ENCODE measurements around the gene FXN. TPM values are rescaled to one million over a fixed set of nuclear protein-coding genes. Genes with fewer than 3 reads are reported as not detected.

FXN gene
- total RNA-seq, 1 donor from 2014 or later, result 10.3 TPM

- no peak for DNase-seq (ENCODE audit: low spot score)
Measured at GRCh38 chr9:69141851-69142250, 106.3 kb downstream of the FXN start.

GRCh38 chr9:69143291-69143690, 107.7 kb downstream of the FXN start:
- no peak for DNase-seq (ENCODE audit: low spot score)

GRCh38 chr9:69145144-69145715, 109.7 kb downstream of the FXN start:
- no peak for DNase-seq (ENCODE audit: low spot score)

- DNase-seq (ENCODE audit: low spot score), result no peak
Measured at GRCh38 chr9:69147041-69147834, 111.7 kb downstream of the FXN start.

DNA sequence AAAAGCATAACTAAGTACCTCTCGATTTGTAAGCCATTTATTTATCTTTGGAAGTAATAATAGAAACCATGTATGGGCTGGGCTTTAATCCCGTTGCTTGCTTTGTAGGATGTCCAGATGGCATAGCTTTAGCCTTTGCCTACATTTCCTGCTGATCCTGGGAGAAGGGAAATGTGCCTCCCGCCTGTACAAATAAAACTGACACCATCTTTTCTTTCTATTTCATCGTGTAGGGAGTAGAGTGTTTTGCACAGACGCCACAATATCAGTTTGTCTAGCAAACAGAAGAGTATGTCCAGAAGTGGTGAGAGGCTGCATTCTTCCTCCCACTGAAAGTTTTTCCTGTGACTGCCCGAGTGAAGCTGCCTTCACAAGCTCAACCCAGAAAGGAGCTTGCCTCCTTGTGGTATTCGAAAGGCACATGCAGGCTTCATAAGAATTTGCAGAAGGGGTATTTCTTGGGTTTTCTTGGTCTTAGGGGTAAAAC, 113.8 kb downstream of the FXN start:
- no peak for DNase-seq (ENCODE audit: low spot score)

Other genes with a start within 250 kb of the FXN start
- not detected for gene PRKACG, start 21.6 kb upstream of the FXN start, total RNA-seq
- gene TJP2, start 138.5 kb downstream of the FXN start, total RNA-seq, result 116 TPM